HG02938 (cell line): Measurements from ENCODE around the gene TCEANC.
"Not testable (repeated sequence)": the region's sequence is repeated elsewhere in the genome, so short reads cannot be mapped to it uniquely, and the experiment has no call there.

ENCODE experiments used
- ATAC-seq: cut with Tn5 transposase; IDR thresholded peaks from one replicate; pipeline ENCODE4 v1.9.1; 2021; ENCODE audit warnings: mild to moderate bottlenecking, moderate library complexity; ENCODE audit not compliant: unreplicated experiment

Gene TCEANC, protein sequence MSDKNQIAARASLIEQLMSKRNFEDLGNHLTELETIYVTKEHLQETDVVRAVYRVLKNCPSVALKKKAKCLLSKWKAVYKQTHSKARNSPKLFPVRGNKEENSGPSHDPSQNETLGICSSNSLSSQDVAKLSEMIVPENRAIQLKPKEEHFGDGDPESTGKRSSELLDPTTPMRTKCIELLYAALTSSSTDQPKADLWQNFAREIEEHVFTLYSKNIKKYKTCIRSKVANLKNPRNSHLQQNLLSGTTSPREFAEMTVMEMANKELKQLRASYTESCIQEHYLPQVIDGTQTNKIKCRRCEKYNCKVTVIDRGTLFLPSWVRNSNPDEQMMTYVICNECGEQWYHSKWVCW

DNA sequence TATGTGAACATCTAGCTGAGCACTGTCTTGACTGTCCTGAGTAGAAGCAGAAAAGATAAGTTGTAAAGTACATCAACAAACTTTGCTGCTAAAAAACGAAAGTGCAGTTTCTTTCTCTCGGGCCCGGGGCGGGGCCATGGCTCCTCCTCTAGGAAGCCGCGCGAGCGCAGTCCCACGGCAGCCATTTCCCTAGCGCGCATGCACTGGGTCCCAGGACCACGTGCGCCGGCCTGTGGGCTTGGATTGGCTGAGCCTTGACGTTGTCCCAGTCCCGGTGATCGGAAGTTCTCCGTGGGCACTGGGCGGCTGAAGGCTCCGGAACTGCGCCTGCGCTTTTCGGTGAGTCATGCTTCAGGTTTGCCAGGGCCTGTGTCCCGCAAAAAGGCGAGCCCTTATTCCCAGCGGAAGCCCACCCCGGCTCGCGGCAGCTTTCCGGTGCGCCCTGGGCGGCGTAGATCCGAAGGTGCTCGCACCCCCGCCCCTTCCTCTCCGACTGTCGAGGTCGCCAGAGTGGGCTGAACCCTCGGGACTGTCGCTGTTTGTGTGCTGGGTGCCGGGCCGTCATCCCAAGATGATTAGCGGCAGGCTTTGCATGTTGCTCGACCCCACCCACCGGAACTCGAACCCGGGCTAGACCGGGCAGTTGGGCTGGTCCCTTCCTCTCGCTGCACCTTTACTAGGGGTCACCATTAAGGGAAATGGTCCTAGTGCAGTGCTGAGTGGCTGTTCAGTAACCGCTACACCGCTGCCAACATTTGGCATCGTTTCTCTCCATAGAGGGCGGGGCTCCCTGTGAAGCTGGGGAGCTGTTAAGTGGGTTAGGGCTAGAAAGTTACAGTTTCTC lies at the start of gene TCEANC:
TCEANC (plus strand) TSS at position 292 of the 844 bp plus-strand sequence. CDS start 9,368 bp downstream, outside the sequence.
- ATAC-seq: peak; percentile 81

DNA sequence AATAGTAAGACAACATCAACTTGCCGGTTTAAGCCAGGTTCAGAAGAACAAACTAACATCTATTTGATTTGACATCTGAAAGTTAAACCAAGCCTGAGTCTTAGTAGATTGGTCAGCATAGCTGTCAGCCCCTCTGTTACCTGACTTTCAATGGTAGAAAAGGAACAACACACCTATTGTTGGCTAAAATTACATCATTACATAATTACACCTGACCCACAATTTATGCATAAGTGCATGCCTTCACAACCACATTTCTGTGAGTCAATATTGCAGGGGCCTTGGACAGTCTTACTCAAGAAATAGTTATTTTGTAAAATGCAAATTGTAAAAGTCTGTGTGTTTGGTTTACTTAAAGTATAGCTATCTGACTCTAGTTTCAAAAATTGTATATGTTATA lies 47.3 kb upstream of the TCEANC start:
- no peak for ATAC-seq

DNA sequence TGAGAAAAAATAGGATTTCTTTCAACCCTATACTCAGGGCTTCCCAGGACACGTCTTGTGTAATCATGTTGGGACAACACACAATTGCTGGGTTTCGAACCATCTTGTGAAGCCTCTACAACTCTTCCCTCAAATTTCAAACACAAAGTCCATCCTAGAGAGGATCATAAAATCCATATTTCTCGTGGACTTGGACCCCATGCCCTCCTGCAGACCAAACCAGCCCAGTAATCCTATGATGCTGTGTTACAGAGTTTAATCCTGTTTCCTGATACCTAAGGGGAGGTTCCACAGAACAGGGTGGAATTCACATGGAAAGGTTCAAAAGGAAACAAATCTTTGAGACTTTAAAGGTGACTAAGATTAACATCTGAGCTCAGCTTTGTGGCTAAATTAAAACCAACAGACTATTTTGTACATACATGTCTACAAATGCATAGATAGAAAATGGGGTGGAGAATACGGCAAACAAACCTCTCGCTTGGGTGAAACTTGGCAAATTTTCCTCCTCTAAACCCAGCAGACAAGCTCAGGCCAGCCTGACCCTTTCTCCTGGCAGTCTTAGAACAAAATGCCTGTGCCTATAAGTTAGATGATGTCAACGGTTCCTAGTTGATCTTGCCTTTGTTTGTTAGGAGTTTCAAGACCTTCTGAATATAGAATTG lies 45.5 kb upstream of the TCEANC start:
- no peak for ATAC-seq

DNA sequence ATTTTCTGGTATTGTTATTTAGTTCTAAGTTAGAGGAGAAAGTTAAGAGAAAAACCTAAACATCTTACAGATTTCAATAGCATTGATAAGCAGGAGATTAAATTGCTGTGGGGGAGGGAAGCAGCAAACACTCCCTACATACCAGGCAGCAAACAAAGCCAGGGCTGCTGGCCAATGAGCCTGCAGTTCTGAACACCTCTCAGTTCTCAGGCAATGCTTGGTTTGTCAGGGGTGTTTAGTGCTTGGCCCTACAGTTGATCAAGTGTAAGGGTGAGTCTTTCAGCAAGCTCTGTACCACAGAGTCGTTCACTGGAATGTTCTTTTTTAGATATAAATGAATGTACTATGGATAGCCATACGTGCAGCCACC lies 45.0 kb upstream of the TCEANC start:
- ATAC-seq: no peak

DNA sequence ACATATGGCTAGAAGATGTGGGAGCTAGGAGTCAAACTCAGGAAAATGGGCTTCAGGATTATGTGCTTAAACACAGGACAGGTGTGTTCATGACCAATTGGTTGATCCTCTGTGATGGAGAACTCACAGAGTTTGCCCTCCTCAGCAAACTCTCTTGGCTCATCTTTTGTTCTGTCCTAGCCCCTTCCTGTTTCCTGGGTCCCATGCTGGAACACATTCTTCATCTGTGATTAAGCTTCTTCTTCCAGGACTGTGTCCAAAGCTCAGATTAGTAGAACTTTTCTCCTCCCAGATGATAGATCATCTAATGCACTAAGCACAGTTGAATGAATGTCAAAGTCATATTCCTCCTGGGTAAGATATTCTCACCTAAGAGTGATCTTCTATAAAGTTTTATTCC lies 38.8 kb upstream of the TCEANC start:
- no peak for ATAC-seq

DNA sequence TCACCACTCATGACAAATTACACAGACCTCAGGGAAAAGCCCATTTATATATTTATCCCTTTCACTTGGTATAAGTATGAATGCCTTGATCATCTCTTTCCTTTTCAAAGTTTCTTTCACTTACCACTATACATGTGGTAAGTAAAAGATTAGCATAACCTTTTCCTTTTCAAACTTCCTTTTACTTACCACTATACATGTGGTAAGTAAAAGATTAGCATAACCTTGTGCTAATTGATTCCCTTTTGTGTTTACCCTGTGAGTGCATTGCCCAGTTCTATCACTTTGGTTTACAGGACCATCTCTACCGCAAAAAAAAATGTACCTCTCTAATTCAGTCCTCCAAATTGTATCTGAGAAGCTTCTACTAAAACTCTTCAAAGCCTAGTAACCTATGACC lies 32.7 kb upstream of the TCEANC start:
- peak; percentile 58 for ATAC-seq

DNA sequence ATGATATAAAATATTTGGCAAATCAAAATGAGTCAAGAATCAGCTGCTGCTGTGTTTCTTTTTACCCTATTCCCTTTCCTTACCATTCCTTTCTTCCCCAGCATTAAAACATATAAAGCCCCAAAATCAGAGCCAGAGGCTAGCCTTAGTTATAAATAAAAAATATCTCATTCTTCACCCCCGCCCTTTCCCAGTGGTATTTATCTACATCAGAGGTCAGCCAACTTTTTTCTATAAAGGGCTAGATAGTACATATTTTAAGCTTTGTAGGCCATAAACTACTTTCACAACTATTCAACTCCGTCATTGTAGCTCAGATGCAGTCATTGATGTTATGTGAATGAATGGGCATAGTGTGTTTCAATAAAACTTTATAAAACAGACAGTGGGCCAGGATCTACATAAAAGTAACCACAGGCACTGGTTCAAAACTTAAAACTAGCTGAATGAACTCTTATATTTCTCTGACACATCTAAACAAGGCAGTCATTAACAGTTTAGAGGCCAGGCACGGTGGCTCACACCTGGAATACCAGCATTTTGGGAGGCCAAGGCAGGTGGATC lies 30.5 kb upstream of the TCEANC start:
- ATAC-seq: no peak

DNA sequence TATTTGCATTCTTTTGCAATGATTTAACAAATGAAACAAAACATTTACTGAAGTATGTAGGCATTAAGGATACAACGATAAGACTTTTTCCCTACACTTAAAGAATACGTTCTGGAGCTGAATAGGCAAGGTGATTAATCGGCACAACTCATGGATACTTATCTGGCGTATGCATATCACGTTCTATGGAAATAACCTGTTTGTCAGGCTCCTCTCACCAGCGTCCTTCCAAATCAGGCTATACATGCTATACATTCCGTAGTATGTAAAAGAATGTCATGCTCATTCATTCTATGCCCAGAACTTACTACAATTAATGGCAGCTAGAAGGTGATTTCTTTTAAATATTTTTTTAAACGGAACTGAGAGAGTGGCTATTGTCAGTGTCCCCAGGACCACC lies 25.6 kb upstream of the TCEANC start:
- ATAC-seq: no peak

DNA sequence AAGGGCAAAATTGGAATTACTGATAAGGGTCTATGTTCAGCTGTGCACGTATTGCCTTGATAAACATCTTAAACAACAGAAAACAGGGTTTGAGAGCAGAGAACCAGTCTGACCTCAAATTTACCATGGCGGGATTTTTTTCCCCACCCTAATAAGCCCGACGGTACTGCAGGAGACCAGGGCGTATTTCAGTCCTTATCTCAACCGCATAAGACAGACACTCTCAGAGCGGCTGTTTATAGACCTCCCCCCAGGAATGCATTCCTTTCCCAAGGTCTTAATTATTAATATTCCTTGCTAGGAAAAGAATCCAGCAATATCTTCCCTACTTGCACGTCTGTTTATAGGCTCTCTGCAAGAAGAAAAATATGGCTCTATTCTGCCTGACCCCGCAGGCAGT lies 15.7 kb upstream of the TCEANC start:
- ATAC-seq: not testable (repeated sequence)

DNA sequence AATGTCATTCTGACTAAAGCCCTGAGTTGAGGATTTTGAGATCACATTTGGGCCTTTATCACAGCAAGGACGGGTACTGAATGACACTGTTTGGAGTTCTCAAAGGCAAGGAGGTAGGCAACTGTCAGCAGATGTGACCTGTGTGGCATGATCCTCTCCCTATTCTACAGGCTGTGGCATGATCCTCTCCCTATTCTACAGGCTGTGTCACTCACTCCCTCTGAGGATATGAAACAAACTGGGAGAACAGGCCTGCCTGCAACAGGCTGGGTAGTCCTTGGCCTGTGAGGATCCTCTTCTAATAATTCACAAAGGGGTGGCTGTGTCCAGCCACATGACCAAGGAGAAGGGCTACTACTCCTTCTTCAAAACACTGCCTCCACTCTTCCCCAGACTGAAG lies 14.9 kb upstream of the TCEANC start:
- ATAC-seq: no peak

DNA sequence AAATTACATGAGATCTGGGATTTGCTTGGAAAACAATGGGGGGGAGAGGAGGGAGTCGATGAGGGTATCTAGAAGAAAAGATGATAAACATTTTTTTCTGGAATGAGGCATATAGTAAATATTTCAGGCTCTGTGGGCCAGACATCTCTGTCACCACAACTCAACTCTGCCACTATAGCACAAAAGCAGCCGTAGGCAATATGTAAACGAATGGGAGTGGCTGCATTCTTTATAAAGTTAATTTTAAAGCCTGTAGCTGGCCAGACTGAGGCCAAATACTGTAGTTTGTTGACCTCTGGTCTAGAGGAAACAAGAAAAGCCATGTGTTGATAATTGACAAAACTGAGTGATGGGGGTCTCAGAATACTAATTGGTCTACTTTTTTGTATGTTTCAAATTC lies 14.1 kb upstream of the TCEANC start:
- ATAC-seq: no peak

DNA sequence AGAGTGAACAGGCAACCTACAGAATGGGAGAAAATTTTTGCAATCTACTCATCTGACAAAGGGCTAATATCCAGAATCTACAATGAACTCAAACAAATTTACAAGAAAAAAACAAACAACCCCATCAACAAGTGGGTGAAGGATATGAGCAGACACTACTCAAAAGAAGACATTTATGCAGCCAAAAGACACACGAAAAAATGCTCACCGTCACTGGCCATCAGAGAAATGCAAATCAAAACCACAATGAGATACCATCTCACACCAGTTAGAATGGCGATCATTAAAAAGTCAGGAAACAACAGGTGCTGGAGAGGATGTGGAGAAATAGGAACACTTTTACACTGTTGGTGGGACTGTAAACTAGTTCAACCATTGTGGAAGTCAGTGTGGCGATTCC lies 11.3 kb upstream of the TCEANC start:
- ATAC-seq: not testable (repeated sequence)

DNA sequence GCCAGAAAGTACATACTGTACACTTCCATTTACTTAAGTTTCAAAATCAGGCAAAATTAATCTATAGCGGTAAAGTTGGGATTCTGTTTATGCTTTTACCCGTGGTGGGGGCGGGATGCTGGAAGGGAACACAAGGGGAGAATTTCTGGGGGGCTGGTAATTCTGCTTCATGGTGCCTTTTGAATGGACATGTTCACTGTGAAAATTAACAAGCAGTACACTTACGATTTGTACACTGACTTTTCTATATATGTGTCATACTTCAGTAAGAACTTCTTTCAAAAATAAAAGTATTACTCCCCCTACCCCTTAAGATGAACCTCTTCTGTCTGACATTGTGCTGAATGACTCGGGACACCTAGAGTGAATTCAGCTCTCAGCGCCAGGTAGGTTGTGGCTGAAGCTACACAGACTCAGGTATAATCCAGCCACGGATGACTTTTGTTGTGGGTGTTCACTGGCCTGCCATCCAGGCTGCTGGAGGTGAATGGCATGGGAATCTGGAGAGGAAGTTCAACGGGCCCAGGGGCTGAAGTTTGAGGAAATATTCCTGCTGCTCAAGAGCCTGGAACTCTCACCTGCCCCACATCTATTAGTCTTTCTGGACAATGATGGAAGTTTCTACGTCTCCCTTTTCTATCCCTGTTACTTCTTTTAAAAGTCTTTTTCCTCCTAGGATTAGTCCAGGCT lies 7.3 kb upstream of the TCEANC start:
- ATAC-seq: no peak

DNA sequence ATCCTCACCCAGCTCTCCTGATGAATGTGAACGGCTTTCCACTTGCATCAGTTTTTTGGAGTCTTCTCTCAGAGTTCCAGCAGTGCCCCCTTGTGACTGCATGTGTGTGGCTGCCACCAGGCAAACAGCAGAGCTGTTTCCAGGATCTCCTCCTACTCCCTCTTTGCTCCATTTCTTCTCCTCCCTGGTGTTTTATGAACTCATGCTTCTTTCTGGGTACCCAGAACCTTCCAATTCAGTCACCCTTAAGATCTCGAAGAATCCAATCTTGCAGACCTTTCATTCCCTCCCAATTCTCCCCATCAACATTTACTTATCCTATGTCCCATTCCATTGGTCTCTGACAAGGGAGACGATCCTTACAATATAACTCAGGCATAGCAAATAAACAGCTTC lies 6.8 kb upstream of the TCEANC start:
- ATAC-seq: no peak

DNA sequence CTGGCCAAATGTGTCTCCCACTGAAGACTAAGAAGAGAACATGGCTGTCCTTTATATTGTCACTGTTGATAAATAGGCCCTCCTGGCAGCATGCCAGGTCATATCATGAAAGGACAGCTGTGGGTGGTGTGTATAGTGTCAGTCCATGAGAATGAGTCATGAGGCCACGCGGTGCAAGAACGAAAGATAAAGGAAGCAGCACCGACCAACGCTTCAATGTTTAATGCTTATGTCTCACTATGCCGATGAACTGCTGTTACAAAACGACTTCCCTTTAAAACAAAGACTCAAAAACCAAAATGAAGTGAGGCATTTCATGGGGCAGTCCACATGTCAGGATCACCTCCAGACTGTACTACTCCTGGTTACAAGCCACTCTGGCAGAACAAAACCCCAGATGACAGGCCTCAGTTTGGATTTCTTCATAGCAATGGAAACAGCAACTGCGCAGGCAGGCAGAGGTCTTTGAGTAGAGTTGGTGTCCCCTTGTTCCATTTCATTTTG lies 5.2 kb upstream of the TCEANC start:
- no peak for ATAC-seq

DNA sequence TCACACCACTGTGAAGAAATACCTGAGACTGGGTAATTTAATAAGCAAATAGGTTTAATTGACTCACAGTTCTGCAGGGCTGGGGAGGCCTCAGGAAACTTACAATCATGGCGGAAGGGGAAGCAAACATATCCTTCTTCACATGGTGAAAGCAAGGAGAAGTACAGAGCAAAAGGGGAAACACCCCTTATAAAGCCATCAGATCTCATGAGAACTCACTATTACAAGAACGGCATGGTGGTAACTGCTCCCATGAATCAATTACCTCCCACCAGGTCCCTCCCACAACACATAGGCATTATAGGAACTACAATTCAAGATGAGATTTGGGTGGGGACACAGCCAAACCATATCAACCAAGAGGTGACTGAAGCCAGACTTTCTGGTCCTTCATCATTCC lies 4.6 kb upstream of the TCEANC start:
- ATAC-seq: not testable (repeated sequence)

DNA sequence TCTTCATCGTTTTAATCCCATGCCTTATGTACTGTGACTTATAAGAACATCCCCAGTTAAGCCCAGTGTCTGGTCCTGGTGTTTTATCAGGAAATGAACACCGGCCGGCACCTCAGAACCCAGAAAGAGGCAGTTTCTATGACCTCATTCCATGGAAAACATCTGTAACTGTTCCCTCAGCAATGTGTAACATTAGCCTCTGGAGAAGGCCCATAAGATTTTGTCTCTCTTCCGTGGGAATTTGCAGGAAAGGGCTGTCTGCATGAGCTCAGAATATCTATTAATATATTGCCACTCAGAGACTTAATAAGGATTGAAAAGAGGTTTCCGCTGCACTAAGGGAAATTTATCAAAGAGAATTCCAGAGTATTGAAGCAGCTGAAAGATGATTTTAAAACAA lies 3.1 kb upstream of the TCEANC start:
- no peak for ATAC-seq

DNA sequence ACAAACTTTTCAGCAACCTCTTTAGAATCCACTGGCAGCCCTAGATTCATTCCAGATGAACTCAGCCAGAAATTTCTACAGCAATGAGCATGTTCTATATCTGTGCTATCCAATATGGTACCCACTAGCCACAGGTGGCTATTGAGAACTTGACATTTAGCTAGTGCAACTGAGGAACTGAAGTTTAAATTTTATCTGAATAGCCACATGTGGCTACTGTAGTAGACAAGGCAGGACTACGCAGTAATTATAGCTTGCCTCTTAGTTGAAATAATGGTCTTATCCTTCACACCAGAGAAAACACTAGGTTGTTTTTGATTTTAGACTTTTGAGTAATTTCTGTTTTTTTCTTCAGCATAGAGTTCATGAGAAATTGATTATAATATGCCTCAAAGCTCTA lies 2.6 kb upstream of the TCEANC start:
- no peak for ATAC-seq

DNA sequence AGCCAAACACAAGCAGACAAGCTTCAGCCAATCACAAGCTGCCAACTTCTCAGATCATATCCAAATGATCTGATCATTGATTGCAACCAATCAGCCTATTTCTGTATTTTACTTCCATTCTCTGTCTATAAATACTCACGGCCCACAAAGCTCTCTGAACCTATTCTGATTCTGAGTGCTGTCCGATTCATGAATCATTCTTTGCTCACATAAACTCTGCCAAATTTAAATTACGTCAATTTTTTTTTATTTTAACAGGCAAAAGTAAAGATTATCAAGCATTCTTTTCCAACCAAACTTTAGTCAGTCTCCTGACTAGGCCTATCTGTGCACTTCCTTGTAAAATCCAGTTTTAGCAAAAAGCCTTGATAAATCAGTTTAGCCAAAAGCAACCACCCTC lies 1.8 kb upstream of the TCEANC start:
- ATAC-seq: no peak

DNA sequence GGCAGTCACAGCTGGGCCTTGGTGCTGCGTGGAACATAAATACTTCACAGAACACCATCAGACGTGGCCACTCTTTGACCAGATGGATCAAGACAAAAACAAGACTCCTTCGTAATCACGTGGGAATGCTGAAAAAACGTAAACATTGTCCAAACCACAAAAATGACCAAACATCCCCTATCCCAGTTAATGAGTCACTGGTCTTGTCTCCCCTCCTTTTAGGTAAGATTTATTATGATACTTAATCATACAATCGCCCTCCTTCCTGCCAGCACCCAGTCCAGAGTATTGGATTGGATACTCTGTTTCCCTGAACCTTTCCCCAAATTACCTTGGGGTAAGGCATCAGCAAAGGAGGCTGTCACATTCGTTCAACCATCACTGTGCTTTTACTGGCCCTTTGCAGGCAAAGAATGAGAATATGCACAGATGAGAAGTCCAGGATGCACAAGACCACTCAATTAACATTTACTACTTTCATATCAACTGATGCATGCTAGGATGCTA lies 601 bp upstream of the TCEANC start:
- peak; percentile 11 for ATAC-seq
